ENCODE measurements around the gene GRIP1. TPM values are rescaled to one million over a fixed set of nuclear protein-coding genes. Genes with fewer than 3 reads are reported as not detected.

Gene GRIP1, protein sequence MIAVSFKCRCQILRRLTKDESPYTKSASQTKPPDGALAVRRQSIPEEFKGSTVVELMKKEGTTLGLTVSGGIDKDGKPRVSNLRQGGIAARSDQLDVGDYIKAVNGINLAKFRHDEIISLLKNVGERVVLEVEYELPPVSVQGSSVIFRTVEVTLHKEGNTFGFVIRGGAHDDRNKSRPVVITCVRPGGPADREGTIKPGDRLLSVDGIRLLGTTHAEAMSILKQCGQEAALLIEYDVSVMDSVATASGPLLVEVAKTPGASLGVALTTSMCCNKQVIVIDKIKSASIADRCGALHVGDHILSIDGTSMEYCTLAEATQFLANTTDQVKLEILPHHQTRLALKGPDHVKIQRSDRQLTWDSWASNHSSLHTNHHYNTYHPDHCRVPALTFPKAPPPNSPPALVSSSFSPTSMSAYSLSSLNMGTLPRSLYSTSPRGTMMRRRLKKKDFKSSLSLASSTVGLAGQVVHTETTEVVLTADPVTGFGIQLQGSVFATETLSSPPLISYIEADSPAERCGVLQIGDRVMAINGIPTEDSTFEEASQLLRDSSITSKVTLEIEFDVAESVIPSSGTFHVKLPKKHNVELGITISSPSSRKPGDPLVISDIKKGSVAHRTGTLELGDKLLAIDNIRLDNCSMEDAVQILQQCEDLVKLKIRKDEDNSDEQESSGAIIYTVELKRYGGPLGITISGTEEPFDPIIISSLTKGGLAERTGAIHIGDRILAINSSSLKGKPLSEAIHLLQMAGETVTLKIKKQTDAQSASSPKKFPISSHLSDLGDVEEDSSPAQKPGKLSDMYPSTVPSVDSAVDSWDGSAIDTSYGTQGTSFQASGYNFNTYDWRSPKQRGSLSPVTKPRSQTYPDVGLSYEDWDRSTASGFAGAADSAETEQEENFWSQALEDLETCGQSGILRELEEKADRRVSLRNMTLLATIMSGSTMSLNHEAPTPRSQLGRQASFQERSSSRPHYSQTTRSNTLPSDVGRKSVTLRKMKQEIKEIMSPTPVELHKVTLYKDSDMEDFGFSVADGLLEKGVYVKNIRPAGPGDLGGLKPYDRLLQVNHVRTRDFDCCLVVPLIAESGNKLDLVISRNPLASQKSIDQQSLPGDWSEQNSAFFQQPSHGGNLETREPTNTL
- not detected in 2 replicates for total RNA-seq (2012; rRNA removed)

GRCh38 chr12:66678338-66679275 is at the start of gene GRIP1:
GRIP1 (minus strand) TSS chr12:66679076; CDS start chr12:66678904, 172 bp downstream.
- H3K36me3 ChIP-seq (ENCODE audit: insufficient read depth, low read length), result no peaks in the 10 kb centered on the region
- H3K4me2 ChIP-seq (ENCODE audit: low read length), result peak within 1 kb of the TSS; percentile 60
- peaks cover 67% of the 10 kb centered on the region for H3K27me3 ChIP-seq (ENCODE audit: control insufficient read depth, insufficient read depth, low read length)
- H3K4me3 ChIP-seq (ENCODE audit: low read length), result peak within 1 kb of the TSS; percentile 22
- H3K9ac ChIP-seq (ENCODE audit: low read depth, low read length), result no peak within 1 kb of the TSS
- H3K9me3 ChIP-seq (replicated peaks; ENCODE audit: low read length), result no peaks in the 10 kb centered on the region
- peaks cover 3% of the 10 kb centered on the region for H3K4me1 ChIP-seq (ENCODE audit: control insufficient read depth, insufficient read depth, low read length)

GRCh38 chr12:66726556-66726955 is 47.7 kb upstream of the GRIP1 start:
- Histone ChIP-seq H3K36me3 (ENCODE audit: insufficient read depth, low read length) (no peaks in the 10 kb centered on the region), H3K9me3 (replicated peaks; ENCODE audit: low read length) (no peaks in the 10 kb centered on the region), H3K9ac (ENCODE audit: low read depth, low read length) (no peak overlapping the region), H3K4me1 (ENCODE audit: control insufficient read depth, insufficient read depth, low read length) (no peaks in the 10 kb centered on the region), H3K4me3 (ENCODE audit: low read length) (no peak overlapping the region), H3K4me2 (ENCODE audit: low read length) (no peak overlapping the region), H3K27me3 (ENCODE audit: control insufficient read depth, insufficient read depth, low read length) (peaks cover 11% of the 10 kb centered on the region)

DNA sequence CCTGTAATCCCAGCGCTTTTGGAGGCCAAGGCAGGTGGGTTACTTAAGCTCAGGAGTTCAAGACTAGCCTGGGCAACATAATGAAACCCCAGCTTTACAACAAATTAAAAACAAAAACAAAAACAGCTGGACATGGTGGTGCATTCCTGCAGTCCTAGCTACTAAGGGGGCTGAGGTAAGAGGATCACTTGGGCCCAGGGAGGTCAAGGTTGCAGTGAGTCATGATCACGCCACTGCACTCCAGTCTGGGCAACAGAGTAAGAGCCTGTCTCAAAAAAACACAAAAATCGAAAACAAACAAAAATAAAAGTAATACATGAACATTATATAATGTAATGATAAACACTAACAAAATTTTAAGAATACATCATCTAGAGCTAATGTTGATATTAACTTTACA is 46.2 kb upstream of the GRIP1 start:
- no peaks in the 10 kb centered on the region for H3K36me3 ChIP-seq (ENCODE audit: insufficient read depth, low read length)
- no peaks in the 10 kb centered on the region for H3K9me3 ChIP-seq (replicated peaks; ENCODE audit: low read length)
- no peak overlapping the region for H3K4me2 ChIP-seq (ENCODE audit: low read length)
- no peak overlapping the region for H3K9ac ChIP-seq (ENCODE audit: low read depth, low read length)
- peaks cover 12% of the 10 kb centered on the region for H3K27me3 ChIP-seq (ENCODE audit: control insufficient read depth, insufficient read depth, low read length)
- no peaks in the 10 kb centered on the region for H3K4me1 ChIP-seq (ENCODE audit: control insufficient read depth, insufficient read depth, low read length)
- no peak overlapping the region for H3K4me3 ChIP-seq (ENCODE audit: low read length)

DNA sequence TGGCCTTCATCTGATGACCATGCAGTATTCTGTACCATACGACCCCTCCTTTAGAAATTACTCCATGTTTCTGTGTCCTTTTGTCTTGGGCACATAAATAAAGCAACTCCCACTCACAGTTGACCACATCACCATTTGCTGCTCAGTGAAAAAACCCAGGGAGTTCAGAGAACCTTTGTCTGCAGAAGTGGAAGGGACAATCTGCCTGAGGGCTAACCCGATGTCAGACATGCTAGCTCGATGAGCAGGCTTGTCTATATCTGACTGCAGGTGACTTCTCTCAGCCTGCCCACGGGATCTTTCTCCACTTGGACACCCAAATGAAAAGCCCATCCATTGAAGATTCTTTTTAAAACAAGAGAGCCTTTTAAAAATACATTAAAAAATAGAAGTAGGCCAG is 45.7 kb upstream of the GRIP1 start:
- Histone ChIP-seq H3K4me3 (ENCODE audit: low read length) (no peak overlapping the region), H3K27me3 (ENCODE audit: control insufficient read depth, insufficient read depth, low read length) (peaks cover 12% of the 10 kb centered on the region), H3K4me1 (ENCODE audit: control insufficient read depth, insufficient read depth, low read length) (no peaks in the 10 kb centered on the region), H3K9ac (ENCODE audit: low read depth, low read length) (no peak overlapping the region), H3K4me2 (ENCODE audit: low read length) (no peak overlapping the region), H3K36me3 (ENCODE audit: insufficient read depth, low read length) (no peaks in the 10 kb centered on the region), H3K9me3 (replicated peaks; ENCODE audit: low read length) (no peaks in the 10 kb centered on the region)

GRCh38 chr12:66724026-66724425 is 45.1 kb upstream of the GRIP1 start:
- Histone ChIP-seq H3K27me3 (ENCODE audit: control insufficient read depth, insufficient read depth, low read length) (peaks cover 12% of the 10 kb centered on the region), H3K9ac (ENCODE audit: low read depth, low read length) (no peak overlapping the region), H3K4me1 (ENCODE audit: control insufficient read depth, insufficient read depth, low read length) (no peaks in the 10 kb centered on the region), H3K9me3 (replicated peaks; ENCODE audit: low read length) (no peaks in the 10 kb centered on the region), H3K4me2 (ENCODE audit: low read length) (no peak overlapping the region), H3K4me3 (ENCODE audit: low read length) (no peak overlapping the region), H3K36me3 (ENCODE audit: insufficient read depth, low read length) (no peaks in the 10 kb centered on the region)

DNA sequence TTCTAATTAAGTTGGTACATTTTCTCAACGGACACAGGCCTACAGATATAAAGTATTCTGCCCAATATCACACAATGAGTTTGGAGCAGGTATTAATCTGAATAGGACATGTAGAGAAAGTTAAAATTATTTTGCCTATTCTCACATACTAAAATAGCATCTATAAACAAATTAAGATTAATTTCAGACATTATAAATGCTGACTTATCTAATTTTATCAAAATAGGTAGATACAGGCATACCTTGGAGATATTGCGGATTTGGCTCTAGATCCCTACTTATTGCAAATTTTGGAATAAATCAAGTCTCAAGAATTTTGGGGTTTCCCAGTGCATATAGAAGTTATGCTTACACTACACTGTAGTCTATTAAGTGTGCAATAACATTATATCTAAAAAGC is 41.0 kb upstream of the GRIP1 start:
- Histone ChIP-seq H3K9ac (ENCODE audit: low read depth, low read length) (no peak overlapping the region), H3K36me3 (ENCODE audit: insufficient read depth, low read length) (no peaks in the 10 kb centered on the region), H3K9me3 (replicated peaks; ENCODE audit: low read length) (no peaks in the 10 kb centered on the region), H3K4me1 (ENCODE audit: control insufficient read depth, insufficient read depth, low read length) (no peaks in the 10 kb centered on the region), H3K27me3 (ENCODE audit: control insufficient read depth, insufficient read depth, low read length) (peaks cover 8% of the 10 kb centered on the region), H3K4me2 (ENCODE audit: low read length) (no peak overlapping the region), H3K4me3 (ENCODE audit: low read length) (no peak overlapping the region)

- H3K4me1 ChIP-seq (ENCODE audit: control insufficient read depth, insufficient read depth, low read length), result no peaks in the 10 kb centered on the region
- H3K9me3 ChIP-seq (replicated peaks; ENCODE audit: low read length), result no peaks in the 10 kb centered on the region
- H3K27me3 ChIP-seq (ENCODE audit: control insufficient read depth, insufficient read depth, low read length), result peaks cover 11% of the 10 kb centered on the region
- no peak overlapping the region for H3K9ac ChIP-seq (ENCODE audit: low read depth, low read length)
- H3K36me3 ChIP-seq (ENCODE audit: insufficient read depth, low read length), result no peaks in the 10 kb centered on the region
- no peak overlapping the region for H3K4me2 ChIP-seq (ENCODE audit: low read length)
- no peak overlapping the region for H3K4me3 ChIP-seq (ENCODE audit: low read length)
These were observed 38.3 kb upstream of the GRIP1 start for GRCh38 chr12:66717036-66717673.

GRCh38 chr12:66716522-66716921 is 37.6 kb upstream of the GRIP1 start:
- Histone ChIP-seq H3K4me3 (ENCODE audit: low read length) (no peak overlapping the region), H3K27me3 (ENCODE audit: control insufficient read depth, insufficient read depth, low read length) (peaks cover 6% of the 10 kb centered on the region), H3K4me2 (ENCODE audit: low read length) (no peak overlapping the region), H3K9me3 (replicated peaks; ENCODE audit: low read length) (no peaks in the 10 kb centered on the region), H3K9ac (ENCODE audit: low read depth, low read length) (no peak overlapping the region), H3K36me3 (ENCODE audit: insufficient read depth, low read length) (no peaks in the 10 kb centered on the region), H3K4me1 (ENCODE audit: control insufficient read depth, insufficient read depth, low read length) (no peaks in the 10 kb centered on the region)

DNA sequence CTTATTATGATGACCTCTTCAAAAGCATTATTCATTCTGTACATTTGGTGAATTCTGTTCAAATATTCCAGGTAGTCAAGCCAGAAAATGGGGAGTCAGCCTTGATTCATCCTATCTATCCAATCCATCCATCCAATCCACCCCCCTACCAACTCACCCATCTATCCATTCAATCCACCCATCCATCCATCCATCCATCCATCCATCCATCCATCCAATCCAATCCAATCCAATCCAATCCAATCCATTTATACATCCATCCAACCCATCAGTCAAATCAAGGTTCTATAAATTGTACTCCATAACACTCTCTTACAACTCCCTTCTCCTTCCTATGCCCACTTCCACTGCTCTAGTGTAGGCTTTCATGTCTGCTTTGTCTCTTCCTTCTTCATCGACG is 35.8 kb upstream of the GRIP1 start:
- H3K4me2 ChIP-seq (ENCODE audit: low read length), result no peak overlapping the region
- no peaks in the 10 kb centered on the region for H3K9me3 ChIP-seq (replicated peaks; ENCODE audit: low read length)
- no peaks in the 10 kb centered on the region for H3K4me1 ChIP-seq (ENCODE audit: control insufficient read depth, insufficient read depth, low read length)
- H3K27me3 ChIP-seq (ENCODE audit: control insufficient read depth, insufficient read depth, low read length), result peaks cover 8% of the 10 kb centered on the region
- no peak overlapping the region for H3K9ac ChIP-seq (ENCODE audit: low read depth, low read length)
- no peak overlapping the region for H3K4me3 ChIP-seq (ENCODE audit: low read length)
- no peaks in the 10 kb centered on the region for H3K36me3 ChIP-seq (ENCODE audit: insufficient read depth, low read length)

DNA sequence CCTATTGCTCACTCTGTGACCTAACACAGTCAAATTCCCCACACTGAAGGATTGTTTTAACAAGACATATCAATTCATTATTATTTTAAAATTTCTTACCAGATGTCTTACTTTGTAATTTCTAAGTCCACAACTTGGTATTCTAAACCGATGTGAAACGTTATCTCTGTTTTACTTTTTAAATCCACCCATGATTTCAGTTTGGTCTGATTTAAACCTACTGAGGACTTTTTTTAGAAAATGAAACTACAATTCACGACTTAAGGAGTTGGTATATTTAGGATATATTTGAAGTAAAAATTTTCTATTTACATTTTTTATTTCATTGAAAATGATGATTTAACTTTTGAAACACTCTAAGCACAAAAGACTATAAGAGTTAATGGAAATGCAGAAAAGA is 35.1 kb upstream of the GRIP1 start:
- no peaks in the 10 kb centered on the region for H3K4me1 ChIP-seq (ENCODE audit: control insufficient read depth, insufficient read depth, low read length)
- no peak overlapping the region for H3K9ac ChIP-seq (ENCODE audit: low read depth, low read length)
- H3K27me3 ChIP-seq (ENCODE audit: control insufficient read depth, insufficient read depth, low read length), result peaks cover 15% of the 10 kb centered on the region
- no peaks in the 10 kb centered on the region for H3K36me3 ChIP-seq (ENCODE audit: insufficient read depth, low read length)
- no peak overlapping the region for H3K4me2 ChIP-seq (ENCODE audit: low read length)
- H3K4me3 ChIP-seq (ENCODE audit: low read length), result no peak overlapping the region
- H3K9me3 ChIP-seq (replicated peaks; ENCODE audit: low read length), result no peaks in the 10 kb centered on the region

Data from skeletal muscle satellite cell (primary cell).